HG02973 (cell line): ENCODE data around the gene PIM3.
"Not testable (repeated sequence)": the region's sequence is repeated elsewhere in the genome, so short reads cannot be mapped to it uniquely, and the experiment has no call there.

Experiments
- ATAC-seq: cut with Tn5 transposase; IDR thresholded peaks from one replicate; pipeline ENCODE4 v1.9.1; 2021; ENCODE audit warnings: moderate library complexity; ENCODE audit not compliant: unreplicated experiment

PIM3 gene

DNA sequence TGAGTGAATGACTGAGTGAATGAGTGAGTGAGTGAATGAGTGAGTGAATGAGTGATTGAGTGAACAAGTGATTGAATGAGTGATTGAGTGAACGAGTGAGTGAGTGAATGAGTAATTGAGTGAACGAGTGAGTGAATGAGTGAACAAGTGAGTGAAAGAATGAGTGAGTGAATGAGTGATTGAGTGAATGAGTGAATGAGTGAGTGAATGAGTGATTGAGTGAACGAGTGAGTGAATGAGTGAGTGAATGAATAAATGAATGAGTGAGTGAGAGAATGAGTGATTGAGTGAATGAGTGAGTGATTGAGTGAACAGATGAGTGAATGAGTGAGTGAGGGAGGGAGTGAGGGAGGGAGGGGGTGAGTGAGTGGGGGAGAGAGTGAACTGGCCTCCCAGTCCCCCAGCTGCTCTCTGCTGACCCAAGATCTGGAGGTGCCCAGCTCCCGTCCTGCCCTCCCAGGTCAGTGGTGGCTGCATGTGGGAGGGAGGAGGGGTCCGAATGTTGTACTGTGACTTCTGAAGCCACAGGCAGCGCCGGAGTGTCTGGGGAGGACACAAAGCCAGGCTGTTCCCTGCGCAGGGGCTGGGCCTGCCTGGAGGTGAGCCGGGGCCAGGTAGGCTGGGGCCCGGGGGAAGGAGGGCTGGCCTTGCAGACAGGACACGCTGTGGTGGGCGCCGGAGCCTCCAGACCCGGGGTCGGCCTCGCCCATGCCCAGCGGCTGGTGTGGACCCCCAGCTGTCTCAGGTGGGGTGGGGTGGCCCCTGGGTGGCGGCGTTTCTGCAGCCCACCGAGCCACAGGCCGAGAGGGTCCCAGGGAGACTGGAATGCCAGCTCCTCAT is 17.8 kb upstream of the PIM3 start:
- ATAC-seq = no peak

DNA sequence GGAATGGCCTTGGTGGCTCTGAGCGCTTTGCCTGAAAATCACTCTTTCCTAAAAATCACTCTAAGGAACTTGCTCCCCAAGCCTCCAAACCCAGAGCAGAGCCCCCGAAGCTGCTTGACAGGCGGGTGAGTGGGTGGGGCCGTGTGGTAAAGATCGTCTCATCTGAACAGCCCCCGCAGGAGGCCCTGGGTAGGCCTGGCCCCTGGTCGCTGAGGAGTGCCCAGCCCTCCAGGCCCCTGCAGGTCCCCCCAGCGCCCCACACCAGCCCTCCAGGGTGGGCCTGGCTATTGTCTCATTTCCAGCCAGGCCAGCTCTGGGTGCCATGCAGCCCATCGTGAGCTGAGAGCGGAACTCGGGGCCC is 17.2 kb upstream of the PIM3 start:
- ATAC-seq = no peak

GRCh38 chr22:49943771-49944398 is 16.7 kb upstream of the PIM3 start:
- no peak for ATAC-seq

- no peak for ATAC-seq
Measured at GRCh38 chr22:49944399-49944891, 16.1 kb upstream of the PIM3 start.

GRCh38 chr22:49945042-49945794 is 15.4 kb upstream of the PIM3 start:
- not testable (repeated sequence) for ATAC-seq

GRCh38 chr22:49946612-49947295 is 13.8 kb upstream of the PIM3 start:
- ATAC-seq = no peak

GRCh38 chr22:49947296-49947622 is 13.3 kb upstream of the PIM3 start:
- ATAC-seq = no peak

- no peak for ATAC-seq
Measured at GRCh38 chr22:49948116-49948957, 12.2 kb upstream of the PIM3 start.

GRCh38 chr22:49948958-49949913 is 11.3 kb upstream of the PIM3 start:
- ATAC-seq = no peak

- ATAC-seq = no peak
Measured at GRCh38 chr22:49949914-49950292, 10.7 kb upstream of the PIM3 start.

- ATAC-seq = no peak
Measured at GRCh38 chr22:49950396-49950994, 10.1 kb upstream of the PIM3 start.

GRCh38 chr22:49951000-49951677 is 9.4 kb upstream of the PIM3 start:
- no peak for ATAC-seq

- ATAC-seq = no peak
Measured at GRCh38 chr22:49951678-49951985, 8.9 kb upstream of the PIM3 start.

- no peak for ATAC-seq
Measured at GRCh38 chr22:49951986-49952896, 8.3 kb upstream of the PIM3 start.

DNA sequence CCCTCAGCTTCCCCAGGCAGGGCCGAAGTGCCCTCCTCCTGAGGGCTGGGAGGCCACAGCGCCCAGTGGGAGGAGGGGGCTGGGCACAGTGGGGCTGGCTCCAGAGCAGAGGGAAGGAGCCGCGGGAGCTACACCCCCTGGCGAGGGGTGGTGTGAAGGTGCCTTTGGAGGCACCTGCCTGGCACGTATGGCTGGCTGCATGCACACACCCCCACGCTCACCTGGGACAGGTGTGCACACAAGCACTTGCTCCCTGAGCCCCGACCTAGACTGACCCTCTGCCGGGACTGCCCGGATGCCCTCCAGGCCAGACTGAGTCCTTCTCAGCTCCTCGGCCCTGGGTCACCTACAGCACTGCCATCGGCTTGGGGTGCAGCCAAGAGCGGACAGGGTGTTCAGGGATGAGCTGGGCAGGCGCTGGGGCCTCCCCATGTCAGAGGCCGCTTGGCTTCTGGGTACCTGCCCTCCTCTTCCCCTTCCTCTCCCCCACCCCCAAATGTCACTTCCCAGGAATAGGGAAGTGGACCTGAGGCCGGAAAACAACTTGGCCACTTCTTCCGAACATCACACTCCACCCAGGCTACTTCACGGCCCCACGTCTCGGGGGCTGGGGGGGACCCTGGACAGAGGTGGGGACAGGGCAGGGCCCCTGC is 7.4 kb upstream of the PIM3 start:
- ATAC-seq = no peak

DNA sequence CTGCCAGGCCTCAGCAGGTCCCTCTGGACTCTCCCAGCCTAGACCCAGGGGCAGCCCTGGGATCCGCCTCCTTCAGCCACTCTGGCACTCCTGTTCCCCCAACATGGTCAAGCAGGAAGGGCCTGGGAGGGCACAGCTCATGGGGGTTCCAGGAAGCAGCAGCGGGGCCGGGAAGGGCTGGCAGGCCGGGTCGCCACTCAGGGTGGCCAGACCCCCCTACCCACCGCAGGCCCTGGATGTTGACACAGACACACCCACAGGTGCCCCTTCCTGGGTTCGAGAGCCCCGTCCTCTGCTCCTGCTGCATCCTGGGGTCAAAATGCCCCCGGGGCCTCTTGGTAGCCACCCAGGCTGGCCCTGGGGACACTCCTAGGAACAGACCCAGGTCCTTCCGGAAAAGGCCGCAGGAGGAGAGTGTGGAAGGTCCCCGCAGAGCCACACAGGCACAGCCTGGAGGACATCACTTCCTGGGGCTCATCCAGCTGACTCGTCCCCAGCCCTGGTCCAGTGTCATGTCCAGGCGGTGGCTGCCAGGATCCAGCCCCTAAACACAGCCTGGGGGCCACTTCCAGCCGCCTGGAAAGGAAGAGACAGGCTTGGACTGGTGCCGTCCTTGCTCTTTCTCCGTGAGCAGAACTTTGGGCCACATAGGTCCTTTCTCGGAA is 6.8 kb upstream of the PIM3 start:
- ATAC-seq = no peak
